Measurements from ENCODE around the gene SRPX.

The SRPX gene

DNA sequence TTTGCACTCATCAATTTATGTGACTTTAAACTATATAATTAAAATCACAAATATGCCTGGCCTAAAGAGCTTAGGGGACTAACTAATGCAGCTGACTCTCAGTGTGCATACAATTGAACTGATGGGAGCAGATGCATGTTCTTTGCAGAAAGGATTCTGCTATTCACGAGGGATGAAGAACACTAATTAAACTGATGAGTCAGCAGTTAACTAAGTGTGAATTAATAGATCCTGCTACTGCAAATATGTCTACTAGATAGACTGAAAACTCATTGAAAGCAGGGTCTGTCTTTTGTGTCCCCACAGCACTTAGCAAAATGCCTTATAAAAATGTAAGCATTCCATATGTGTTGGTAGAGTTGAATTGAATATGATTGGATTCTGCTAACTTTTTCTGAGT, 104.0 kb downstream of the SRPX start:
- no peak for TF ChIP-seq EZH2phosphoT487 (IDR thresholded peaks at IDR 0.05; ENCODE audit: low read length)
- TF ChIP-seq, protein P1, sequence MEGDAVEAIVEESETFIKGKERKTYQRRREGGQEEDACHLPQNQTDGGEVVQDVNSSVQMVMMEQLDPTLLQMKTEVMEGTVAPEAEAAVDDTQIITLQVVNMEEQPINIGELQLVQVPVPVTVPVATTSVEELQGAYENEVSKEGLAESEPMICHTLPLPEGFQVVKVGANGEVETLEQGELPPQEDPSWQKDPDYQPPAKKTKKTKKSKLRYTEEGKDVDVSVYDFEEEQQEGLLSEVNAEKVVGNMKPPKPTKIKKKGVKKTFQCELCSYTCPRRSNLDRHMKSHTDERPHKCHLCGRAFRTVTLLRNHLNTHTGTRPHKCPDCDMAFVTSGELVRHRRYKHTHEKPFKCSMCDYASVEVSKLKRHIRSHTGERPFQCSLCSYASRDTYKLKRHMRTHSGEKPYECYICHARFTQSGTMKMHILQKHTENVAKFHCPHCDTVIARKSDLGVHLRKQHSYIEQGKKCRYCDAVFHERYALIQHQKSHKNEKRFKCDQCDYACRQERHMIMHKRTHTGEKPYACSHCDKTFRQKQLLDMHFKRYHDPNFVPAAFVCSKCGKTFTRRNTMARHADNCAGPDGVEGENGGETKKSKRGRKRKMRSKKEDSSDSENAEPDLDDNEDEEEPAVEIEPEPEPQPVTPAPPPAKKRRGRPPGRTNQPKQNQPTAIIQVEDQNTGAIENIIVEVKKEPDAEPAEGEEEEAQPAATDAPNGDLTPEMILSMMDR (IDR thresholded peaks at IDR 0.05; ENCODE audit: low read length): no peak
- TF ChIP-seq EZH2 (optimal IDR thresholded peaks at IDR 0.05; ENCODE audit: low read depth, low read length): no peak
- Histone ChIP-seq H3K9ac (ENCODE audit: low read length) (no peak overlapping the region), H3K27ac (ENCODE audit: low read length) (no peak overlapping the region), H3K9me2 (replicated peaks; ENCODE audit: insufficient read depth, low read length) (no peaks in the 10 kb centered on the region), H3K79me2 (ENCODE audit: low read length) (no peaks in the 10 kb centered on the region), H4K20me1 (ENCODE audit: insufficient read depth, low read length) (no peaks in the 10 kb centered on the region), H3K27me3 (replicated peaks; ENCODE audit: insufficient read depth, low read length) (no peaks in the 10 kb centered on the region), H3K4me1 (ENCODE audit: low read length) (0 out of 2 replicates have a peak, but pooled peaks cover 4% of the 10 kb centered on the region), H3K9me3 (replicated peaks; ENCODE audit: insufficient read depth, low read length) (no peaks in the 10 kb centered on the region), H3K36me3 (replicated peaks; ENCODE audit: insufficient read depth, low read length) (no peaks in the 10 kb centered on the region), H3F3A (ENCODE audit: insufficient read depth, low read length) (peaks cover 4% of the 10 kb centered on the region; the same call in 1 of the 2 replicates), H2AFZ (ENCODE audit: low read length) (no peak overlapping the region), H3K4me3 (ENCODE audit: low read length) (no peak overlapping the region), H3K4me2 (ENCODE audit: low read depth, low read length) (no peak overlapping the region)
- no peak for DNase-seq

DNA sequence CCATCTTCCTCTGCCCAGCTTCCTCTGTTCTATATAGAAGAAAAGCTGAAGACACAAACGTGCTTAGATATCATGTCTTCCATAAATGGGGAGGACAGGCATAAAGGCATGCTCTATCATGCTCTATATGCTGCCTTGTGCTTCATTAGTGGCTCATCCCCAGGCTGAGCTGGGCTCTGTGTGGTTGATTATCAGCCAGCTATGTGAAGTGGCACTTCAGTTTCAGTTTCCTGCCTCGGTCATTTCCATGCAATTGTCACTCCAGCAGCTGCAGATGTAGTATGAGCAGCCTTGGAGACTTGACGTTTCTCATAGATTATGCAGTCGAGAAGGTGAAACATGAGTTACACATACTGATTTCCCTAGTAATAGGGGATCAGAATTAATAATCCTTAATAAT, 108.1 kb downstream of the SRPX start:
- no peak overlapping the region for H2AFZ ChIP-seq (ENCODE audit: low read length)
- H3K9me3 ChIP-seq (replicated peaks; ENCODE audit: insufficient read depth, low read length): no peaks in the 10 kb centered on the region
- no peaks in the 10 kb centered on the region for H3K79me2 ChIP-seq (ENCODE audit: low read length)
- no peaks in the 10 kb centered on the region for H4K20me1 ChIP-seq (ENCODE audit: insufficient read depth, low read length)
- TF ChIP-seq EZH2 (optimal IDR thresholded peaks at IDR 0.05; ENCODE audit: low read depth, low read length): no peak
- TF ChIP-seq, protein P1 (IDR thresholded peaks at IDR 0.05; ENCODE audit: low read length): no peak
- peaks cover 4% of the 10 kb centered on the region; the same call in 1 of the 2 replicates for H3F3A ChIP-seq (ENCODE audit: insufficient read depth, low read length)
- DNase-seq: peak; percentile 67
- H3K4me1 ChIP-seq (ENCODE audit: low read length): 0 out of 2 replicates have a peak, but pooled peaks cover 4% of the 10 kb centered on the region
- peak overlapping the region; percentile 37 for H3K4me2 ChIP-seq (ENCODE audit: low read depth, low read length)
- no peak overlapping the region for H3K9ac ChIP-seq (ENCODE audit: low read length)
- H3K27ac ChIP-seq (ENCODE audit: low read length): no peak overlapping the region
- H3K4me3 ChIP-seq (ENCODE audit: low read length): no peak overlapping the region
- H3K36me3 ChIP-seq (replicated peaks; ENCODE audit: insufficient read depth, low read length): no peaks in the 10 kb centered on the region
- no peaks in the 10 kb centered on the region for H3K27me3 ChIP-seq (replicated peaks; ENCODE audit: insufficient read depth, low read length)
- no peaks in the 10 kb centered on the region for H3K9me2 ChIP-seq (replicated peaks; ENCODE audit: insufficient read depth, low read length)

DNA sequence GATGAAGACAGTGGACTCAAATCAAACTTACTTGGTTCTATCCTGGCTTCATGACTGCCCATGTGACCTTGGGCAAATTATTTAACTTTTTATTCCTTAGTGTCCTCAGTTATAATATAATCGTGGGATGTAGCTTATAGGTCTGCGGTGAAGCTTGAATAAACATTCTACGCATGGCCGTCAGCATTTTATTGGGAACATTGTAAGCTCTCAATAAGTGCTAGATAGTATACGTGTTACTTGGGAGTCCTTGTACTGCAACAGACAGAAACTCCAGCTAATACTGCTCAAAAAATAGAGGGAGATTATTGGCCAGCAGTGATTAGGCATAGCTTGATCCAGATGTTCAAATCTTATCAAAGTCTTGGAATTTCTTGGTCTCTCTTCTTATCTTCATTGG, 109.5 kb downstream of the SRPX start:
- Histone ChIP-seq H2AFZ (ENCODE audit: low read length) (no peak overlapping the region), H4K20me1 (ENCODE audit: insufficient read depth, low read length) (no peaks in the 10 kb centered on the region), H3K4me1 (ENCODE audit: low read length) (0 out of 2 replicates have a peak, but pooled peaks cover 4% of the 10 kb centered on the region), H3K9me3 (replicated peaks; ENCODE audit: insufficient read depth, low read length) (no peaks in the 10 kb centered on the region), H3K9me2 (replicated peaks; ENCODE audit: insufficient read depth, low read length) (no peaks in the 10 kb centered on the region), H3K36me3 (replicated peaks; ENCODE audit: insufficient read depth, low read length) (no peaks in the 10 kb centered on the region), H3K4me2 (ENCODE audit: low read depth, low read length) (no peak overlapping the region), H3K9ac (ENCODE audit: low read length) (no peak overlapping the region), H3K4me3 (ENCODE audit: low read length) (no peak overlapping the region), H3K79me2 (ENCODE audit: low read length) (no peaks in the 10 kb centered on the region), H3K27me3 (replicated peaks; ENCODE audit: insufficient read depth, low read length) (no peaks in the 10 kb centered on the region), H3K27ac (ENCODE audit: low read length) (no peak overlapping the region), H3F3A (ENCODE audit: insufficient read depth, low read length) (peaks cover 4% of the 10 kb centered on the region; the same call in 1 of the 2 replicates)
- TF ChIP-seq EZH2 (optimal IDR thresholded peaks at IDR 0.05; ENCODE audit: low read depth, low read length): no peak
- no peak for TF ChIP-seq EZH2phosphoT487 (IDR thresholded peaks at IDR 0.05; ENCODE audit: low read length)
- TF ChIP-seq, protein P1 (IDR thresholded peaks at IDR 0.05; ENCODE audit: low read length): no peak
- DNase-seq: no peak
